GM12873 (cell line): Measurements from ENCODE around the gene NOL4L.

ENCODE experiments used
- TF ChIP-seq, protein P1 (sequence below): IDR thresholded peaks from 2 replicates; pipeline ENCODE4 v1.5.1; 2012; ENCODE audit warnings: low read depth, mild to moderate bottlenecking, moderate library complexity, low read length, control low read depth; ENCODE audit not compliant: insufficient read depth; ENCODE audit errors: missing control alignments

The NOL4L gene

DNA sequence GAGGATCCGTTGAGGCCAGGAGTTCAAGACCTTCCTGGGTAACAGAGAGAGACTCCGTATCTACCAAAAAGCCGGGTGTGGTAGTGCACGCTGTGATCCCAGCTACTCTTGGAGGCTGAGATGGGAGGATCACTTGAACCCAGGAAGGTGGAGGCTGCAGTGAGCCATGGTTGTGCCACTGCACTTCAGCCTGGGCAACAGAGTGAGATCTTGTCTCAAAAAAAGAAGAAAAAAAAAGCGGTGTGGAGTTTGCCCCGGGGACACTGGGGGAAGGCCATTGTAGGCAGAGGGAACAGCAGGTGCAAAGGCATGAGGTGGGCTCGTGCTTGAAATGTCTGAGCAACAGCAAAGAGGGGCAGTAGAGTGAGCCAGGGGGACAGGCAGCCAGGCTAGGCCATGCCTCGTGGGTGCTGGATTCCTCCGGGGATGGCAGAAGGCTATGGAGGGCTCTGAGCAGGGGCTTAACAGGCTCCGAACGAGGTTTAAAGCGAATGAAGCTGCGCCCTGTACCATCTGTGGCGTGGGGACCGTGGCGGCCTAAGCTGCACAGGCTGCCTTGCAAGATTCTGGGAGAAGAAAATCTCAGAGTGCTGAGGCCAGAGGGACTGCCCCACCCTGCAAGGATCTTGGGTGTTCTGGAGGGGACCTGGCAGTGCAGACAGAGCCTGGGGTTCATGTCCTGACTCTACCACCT is 36.9 kb upstream of the NOL4L start:
- TF ChIP-seq, protein P1, sequence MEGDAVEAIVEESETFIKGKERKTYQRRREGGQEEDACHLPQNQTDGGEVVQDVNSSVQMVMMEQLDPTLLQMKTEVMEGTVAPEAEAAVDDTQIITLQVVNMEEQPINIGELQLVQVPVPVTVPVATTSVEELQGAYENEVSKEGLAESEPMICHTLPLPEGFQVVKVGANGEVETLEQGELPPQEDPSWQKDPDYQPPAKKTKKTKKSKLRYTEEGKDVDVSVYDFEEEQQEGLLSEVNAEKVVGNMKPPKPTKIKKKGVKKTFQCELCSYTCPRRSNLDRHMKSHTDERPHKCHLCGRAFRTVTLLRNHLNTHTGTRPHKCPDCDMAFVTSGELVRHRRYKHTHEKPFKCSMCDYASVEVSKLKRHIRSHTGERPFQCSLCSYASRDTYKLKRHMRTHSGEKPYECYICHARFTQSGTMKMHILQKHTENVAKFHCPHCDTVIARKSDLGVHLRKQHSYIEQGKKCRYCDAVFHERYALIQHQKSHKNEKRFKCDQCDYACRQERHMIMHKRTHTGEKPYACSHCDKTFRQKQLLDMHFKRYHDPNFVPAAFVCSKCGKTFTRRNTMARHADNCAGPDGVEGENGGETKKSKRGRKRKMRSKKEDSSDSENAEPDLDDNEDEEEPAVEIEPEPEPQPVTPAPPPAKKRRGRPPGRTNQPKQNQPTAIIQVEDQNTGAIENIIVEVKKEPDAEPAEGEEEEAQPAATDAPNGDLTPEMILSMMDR = no peak

DNA sequence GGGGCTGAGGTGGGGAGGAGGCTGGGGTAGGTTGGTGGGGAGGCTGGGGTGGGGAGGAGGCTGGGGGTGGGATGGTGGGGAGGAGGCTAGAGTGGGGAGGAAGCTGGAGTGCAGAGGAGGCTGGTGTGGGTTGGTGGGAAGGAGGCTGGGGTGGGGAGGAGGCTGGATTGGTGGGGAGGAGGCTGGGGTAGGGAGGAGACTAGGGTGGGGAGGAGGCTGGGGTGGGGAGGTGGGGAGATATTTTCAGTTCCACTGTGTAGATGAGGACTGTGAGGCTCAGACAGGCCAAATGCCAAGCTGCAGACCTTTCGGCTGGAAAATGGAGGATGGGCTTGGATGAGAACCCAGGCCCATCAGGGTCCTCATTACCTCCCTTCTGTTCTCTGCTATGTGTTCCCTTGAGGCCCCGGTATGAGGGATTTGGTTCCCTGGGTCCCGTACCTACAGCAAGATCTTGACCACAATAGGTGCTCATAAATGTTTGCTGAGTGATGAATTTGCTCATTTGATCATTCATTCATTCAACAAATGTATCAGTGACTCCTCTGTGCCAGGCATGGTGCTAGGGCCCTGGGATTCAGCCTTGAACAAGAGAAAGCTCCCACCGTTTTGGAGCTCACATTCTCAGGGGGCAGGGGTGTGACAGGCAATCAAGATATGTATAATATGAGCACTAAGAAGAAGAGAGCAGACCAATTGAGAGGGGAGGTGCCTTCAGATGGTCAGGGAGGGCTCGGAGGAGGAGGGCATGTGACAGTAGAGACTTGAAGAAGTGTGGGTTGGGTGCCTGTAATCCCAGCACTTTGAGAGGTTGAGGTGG is 36.1 kb upstream of the NOL4L start:
- TF ChIP-seq, protein P1 = no peak

DNA sequence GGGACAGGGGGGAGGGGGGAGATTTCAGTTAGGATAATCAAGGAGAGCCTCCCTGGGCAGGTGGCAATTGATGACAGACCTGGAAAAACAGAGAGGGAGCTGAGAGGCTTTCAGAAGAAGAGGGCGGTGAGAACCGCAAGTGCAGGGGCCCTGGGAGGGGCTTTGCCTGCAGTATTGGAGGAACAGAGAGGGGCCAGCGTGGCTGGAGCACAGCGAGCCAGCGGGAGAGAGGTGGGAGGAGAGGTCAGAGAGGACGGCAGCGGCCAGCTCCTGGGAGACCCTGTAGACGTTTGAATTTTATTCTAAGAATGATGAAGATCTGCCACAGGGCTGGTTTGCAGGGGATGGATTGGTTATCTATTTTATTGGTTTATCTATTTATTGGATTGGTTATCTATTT is 34.5 kb upstream of the NOL4L start:
- TF ChIP-seq, protein P1 = no peak

DNA sequence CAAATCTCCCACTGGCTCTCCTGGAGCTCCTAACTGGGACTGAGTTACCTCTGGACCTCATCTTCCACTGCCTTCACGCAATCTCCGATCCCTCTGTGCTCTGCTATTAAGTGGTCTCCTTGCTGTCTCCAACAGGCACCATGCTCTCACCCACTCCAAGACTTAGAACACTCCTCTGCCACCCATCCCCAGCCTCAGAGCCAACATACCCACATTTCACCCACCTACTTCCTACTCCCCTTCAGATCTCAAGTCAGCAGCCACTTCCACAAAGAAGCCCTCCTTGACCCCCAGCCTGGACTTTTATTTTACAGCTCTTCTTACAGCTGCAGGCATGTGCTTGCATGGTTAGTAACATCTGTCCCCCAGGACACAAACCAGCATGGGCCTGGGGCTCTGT is 29.6 kb upstream of the NOL4L start:
- TF ChIP-seq, protein P1 = no peak

DNA sequence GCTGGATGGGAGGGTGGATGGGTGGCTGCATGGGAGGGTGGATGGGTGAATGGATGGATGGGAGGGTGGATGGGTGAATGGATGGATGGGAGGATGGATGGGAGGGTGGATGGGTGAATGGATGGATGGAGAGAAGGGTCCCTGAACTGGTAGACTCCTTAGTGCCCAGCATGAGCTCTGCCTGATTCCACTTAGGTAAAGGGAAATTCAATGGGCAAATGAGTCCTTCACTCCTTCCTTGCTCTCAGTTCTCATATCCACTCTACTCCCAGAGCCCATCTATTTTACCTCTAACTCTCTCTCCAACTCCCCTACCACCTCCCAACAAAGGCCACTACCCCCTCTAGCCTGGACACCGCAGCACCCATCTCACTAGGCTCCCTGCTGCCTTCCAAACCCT is 29.2 kb upstream of the NOL4L start:
- TF ChIP-seq, protein P1 = no peak

DNA sequence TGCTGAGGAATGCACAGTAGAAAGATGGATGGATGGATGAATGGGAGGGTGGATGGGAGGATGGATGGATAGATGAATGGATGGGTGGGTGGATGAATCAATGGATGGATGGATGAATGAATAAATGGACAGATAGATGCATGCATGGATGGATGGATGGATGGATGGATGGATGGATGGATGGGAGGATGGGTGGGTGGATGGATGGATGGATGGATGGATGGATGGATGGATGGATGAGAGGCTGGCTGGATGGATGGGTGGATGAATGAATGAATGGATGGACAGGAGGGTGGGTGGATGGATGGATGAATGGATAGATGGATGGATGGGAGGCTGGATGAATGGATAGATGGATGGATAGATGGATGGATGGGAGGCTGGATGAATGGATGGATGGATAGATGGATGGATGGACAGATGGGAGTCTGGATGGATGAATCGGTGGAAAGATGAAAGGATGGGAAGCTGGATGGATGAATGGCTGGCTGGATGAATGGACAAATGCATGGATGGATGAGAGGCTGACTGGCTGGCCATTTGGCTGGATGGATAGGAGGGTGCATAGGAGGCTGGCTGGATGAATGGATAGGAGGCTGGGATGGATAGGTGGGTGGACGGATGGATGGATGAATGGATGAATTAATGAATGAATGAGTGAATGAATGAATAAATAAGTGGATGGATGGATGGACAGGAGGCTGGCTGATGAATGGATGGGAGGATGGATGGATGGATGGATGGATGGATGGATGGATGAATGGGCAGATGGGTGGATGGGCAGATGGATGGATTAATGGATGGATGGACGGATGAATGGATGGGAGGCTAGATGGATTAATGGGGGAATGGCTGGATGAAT is 28.3 kb upstream of the NOL4L start:
- TF ChIP-seq, protein P1 = no peak
